ENCODE measurements around the gene EML4.
"Not testable (repeated sequence)": the region's sequence is repeated elsewhere in the genome, so short reads cannot be mapped to it uniquely, and the experiment has no call there.

EML4 gene

GRCh38 chr2:42315844-42316470, 146.8 kb downstream of the EML4 start:
- no peak for DNase-seq

DNA sequence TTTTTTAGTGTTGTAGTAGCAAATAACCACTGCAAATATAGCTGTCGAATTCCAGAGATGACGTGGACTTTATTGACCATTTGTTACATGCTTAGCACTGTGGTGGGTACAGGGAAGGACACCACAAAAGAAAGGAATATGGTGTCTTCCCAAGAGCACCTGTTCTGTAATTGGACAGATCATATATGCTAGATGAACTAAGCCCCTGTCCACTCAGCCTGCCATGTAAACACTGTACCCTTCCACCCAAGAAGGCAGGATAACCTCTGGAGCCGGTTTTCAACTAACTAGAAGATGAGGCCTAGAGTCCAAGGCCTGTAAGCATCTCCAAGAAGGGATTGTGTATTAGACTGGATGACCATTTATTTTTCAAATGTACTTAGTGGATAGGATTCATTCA, 147.8 kb downstream of the EML4 start:
- DNase-seq = no peak

- no peak for DNase-seq
These were observed 148.3 kb downstream of the EML4 start for GRCh38 chr2:42317486-42317885.

DNA sequence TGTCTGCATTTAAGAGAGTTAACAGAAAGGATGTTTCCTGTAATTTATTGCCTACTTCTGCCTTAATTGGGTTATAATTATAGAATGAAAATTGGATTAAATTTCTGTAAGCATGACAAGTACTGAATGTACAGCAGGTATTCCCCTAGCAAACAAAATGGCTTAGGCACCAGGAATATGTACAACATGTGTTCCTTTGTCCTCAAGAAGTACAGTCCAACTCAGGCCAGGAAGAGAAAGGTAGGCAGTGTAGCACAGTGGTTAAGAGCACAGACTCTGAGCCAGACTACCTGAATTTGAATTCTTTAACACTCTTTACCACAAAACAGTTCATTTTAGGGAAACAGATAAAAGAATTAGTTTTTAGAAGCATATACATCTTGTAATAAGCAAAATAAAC, 148.8 kb downstream of the EML4 start:
- no peak for DNase-seq

GRCh38 chr2:42319265-42319664, 150.1 kb downstream of the EML4 start:
- no peak for DNase-seq

DNA sequence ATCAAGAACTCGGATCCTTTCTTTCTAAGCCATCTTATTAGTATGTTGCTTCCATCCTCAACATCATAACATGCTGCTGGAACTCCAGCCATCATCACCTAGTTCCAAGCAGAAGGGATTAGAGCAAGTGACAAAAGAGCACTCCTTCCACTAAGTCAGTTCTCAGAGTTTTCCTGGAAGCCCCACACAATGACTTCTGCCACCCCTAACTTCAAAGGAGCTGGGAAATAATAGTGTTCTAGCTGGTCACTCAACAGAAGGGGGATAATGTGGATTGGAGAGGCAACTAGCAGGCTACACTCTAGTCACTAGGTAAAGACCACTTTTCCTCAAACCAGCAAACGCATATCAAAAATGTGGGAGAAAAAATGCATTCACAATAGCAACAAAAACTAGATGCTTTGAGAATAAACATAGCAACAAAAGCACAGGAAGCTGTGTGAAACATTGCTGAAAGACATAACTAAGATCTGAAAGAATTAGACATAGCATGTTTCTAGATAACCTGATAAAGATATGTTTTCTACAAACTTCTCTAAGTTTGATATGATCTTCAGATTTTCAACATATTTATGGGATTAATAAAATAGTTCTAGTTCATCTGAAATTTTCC, 152.4 kb downstream of the EML4 start:
- no peak for DNase-seq

DNA sequence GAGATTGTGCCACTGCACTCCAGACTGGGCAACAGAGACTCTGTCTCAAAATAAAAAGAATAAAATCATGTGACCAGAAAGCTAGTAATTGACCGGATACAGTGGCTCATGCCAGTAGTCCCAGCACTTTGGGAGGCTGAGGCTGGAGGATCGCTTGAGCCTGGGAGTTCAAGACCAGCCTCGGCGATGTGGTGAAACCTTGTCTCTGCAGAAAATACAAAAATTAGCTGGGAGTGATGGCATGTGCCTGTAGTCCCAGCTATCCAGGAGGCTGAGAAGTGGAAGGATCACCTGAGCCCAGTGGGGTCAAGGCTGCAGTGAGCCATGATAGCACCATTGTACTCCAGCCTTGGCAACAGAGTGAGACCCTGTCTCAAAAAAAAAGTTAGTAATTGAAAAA, 155.1 kb downstream of the EML4 start:
- no peak for DNase-seq

DNA sequence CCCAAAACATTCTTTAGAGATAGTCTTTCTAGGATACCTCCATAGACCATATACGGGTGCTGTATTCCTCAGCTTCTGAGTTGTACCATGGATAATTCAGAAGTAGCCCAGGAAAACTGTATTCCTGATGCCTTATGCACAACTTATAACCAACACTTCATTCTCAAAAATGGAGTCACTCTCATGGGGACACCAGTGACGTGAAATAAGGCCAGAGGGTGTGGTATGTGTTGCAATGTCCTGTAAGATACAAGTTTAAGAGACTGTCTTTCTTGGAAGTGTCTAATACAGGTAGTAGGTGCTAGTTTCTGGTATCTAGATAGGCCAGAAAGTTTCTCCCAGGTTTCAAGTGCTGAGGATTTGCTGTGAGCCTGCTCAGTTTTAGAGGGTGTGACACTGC, 155.8 kb downstream of the EML4 start:
- no peak for DNase-seq

DNA sequence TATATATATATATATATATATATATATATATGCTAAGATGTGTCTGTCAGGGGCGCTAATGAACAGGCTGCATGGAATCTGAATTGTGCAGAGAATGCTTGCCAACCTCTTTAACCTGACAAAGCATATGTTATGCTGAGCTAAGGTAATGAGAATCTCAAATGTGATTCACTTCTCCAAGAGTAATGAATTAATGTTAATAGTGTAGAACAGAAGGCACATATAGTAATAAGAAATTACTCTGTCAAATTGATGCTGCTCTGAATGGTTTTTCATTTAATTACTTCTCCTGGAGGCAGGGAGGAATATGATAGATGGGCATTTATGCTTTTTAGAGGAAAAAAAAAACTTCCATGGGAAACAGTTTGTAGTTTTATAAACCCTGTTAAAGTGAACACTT, 156.5 kb downstream of the EML4 start:
- DNase-seq = no peak

DNA sequence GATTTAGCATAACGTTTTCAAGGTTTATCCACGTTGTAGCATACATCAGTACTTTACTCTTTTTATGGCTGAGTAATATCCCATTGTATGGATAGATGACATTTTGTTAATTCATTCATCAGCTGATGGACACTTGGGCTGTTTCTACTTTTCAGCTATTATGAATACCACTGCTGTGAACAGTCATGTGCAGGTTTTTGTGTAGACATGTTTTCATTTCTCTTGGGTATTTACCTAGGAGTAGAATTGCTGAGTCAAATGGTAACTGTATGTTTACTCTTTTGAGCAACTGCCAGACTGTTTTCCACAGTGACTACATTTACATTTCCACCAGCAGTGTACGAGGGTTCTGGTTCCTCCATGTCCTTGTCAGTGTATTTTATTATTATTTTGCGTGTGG, 158.0 kb downstream of the EML4 start:
- no peak for DNase-seq

DNA sequence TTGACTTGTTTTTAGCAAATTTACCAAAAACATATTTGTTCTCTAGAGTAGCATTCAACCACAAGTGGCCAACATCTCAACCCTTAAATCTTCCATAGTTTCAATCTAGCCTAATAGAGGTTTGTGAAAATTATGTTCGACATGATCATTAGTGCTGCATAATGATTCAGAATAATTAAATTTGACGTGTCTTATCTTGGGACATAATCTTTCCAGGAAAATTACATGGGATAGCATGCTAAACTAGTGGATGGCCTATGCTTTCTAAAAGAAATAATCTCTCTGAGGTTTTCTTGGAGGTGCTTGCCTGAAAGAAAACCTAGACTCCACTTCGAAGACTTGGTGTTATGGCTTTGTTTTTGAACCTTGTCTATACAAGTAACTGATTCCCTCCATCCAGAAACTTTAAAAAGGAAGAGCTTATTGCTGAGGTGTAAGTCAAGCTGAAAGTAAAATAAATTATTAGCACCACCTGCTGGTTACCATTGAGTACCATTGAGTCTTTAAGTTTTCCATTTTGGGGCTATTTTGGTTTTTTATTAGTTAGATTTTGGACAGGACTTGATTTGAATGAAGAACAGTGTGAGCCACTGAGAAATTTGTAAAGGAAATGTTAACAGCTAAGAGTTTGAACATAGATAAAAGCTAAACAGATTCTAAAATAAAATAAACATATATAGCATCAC, 159.1 kb downstream of the EML4 start:
- DNase-seq = peak; percentile 31

DNA sequence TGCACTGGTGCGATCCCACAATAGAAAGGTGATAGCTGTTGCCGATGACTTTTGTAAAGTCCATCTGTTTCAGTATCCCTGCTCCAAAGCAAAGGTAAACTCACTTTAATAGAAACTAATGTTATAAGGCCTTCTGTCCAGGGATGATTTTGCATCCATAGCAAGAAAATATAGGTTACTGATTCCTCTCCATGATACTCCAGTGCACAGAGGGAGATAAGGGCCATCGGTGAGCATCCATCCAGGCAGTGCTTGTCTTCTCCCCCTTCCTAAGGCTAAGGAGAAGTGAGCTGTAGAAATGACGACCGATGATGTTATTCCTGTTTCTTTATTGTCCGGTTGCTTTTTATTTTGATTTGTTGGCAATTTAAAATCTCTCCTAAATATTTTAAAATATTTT, 159.8 kb downstream of the EML4 start:
- no peak for DNase-seq

GRCh38 chr2:42329736-42330135, 160.6 kb downstream of the EML4 start:
- no peak for DNase-seq

GRCh38 chr2:42331569-42332284, 162.6 kb downstream of the EML4 start:
- peak; percentile 45 for DNase-seq

DNA sequence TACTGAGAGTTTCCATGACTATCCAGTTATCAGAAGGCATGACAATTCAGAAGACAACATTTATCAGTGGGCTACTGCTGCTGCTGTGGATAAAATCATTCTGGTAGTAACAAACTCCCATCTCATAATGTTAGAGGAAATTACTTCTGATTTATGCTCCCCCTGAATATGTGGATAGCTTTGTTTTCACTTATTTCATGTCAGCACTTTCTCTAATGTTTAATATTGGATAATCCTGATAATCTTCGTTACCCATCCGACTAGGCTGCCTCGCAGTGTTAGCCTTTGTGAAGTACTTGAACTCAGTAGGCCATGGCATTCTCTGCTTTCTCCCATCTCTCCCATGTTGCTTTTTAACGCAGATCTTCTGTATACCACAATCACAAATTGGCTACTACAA, 163.4 kb downstream of the EML4 start:
- no peak for DNase-seq

DNA sequence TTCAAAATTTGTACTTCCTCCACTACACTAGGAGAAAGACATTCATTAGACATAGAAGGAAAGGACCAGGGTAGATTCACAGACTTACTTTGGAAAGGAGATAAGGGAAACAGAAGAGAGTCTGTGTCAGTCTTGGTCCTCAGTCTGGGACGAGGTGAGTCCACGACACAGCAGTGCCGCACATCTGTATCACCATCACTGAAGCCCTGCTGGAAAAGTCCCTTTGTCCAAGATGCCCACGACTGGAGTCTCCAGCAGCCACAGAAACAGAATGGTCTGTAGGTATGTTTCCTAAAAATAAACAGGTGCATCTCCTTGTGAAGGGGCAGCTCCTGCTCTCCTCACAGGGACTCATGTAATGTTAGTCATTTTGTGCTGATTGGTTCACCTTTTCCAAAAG, 164.4 kb downstream of the EML4 start:
- no peak for DNase-seq

DNA sequence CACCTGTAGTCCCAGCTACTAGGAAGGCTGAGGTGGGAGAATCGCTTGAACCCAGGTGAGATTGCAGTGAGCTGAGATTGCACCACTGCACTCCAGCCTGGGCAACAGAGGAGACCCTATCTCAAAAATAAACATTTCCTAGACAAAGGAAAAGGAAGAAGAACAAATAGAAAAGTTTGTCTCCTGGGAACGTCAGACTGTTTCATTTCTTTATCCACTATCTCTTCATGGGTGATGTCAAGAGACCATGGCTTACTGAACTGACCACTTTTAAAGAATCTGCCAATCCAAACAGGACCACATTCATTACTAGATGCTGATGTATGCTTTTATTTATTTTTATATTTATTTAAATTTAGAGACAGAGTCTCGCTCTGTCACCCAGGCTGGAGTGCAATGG, 165.1 kb downstream of the EML4 start:
- DNase-seq = no peak

DNA sequence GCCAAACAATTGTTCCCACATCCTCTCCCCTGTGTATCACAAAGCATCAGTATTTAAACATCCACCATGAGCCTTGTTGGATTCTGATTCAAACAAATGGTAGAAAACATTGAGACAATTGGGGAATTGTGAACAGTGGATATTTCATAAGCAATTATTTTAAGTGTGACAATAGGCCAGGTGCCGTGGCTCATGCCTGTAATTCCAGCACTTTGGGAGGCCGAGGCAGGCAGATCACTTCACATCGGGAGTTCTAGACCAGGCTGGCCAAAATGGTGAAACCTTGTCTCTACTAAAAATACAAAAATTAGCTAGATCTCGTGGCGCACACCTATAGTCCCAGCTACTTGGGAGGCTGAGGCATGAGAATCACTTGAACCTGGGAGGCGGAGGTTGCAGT, 165.7 kb downstream of the EML4 start:
- not testable (repeated sequence) for DNase-seq

GRCh38 chr2:42335514-42336104, 166.5 kb downstream of the EML4 start:
- DNase-seq = no peak

- no peak for DNase-seq
These were observed 167.3 kb downstream of the EML4 start for GRCh38 chr2:42336361-42336965.

DNA sequence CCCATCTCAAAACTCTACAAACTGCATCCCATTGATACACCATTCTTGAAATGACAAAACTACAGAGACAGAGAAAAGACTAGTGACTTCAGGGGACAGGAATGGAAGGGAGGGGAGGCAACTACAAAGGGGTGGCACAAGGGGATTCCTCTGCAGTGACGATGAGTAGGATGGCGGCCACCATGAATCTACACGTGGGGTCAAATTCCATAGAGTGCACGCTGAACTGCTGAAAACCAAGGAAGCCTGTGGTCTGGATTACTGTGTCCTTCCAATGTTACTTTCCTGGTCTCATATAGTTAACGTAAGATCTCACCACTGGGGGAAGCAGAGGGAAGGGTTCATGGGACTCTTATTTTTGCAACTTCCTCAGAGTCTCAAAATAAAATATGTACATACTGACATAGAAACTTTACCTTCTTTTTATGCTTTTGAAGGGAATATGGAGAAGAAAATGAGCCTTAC, 168.2 kb downstream of the EML4 start:
- no peak for DNase-seq

DNA sequence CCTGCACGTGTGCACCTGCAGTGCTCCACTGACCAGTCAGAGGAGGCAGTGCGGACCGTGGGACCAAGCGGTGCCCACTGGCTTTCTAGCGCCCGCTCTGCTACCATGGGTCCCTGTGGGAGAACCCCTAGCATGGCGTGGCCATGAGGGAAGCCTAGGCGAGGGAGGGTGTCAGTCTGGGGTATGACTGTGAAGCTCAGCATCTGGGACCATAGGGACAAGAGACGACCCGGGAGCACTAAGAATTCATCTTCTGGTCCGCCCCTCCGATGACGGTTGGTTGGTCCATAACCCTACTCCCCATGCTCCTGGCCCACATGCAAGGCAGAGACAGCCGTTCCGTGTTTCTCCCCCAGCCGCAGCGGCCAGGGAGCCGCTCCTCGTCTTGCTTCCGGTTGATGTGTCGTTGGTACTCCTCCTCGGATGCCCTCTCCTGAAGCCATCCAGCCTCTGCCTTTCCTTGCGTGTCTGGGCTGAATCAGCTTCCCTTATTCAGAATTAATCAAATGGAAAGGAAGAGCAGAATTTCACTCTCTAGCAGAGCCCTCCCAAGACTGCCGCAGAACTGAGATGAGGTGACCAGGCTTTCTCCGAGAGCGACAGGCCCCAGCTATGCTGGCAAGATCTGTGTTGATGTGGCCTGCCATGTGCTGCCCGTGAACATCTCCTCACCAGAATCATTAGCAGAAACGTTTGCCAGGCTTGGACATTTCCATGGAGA, 168.9 kb downstream of the EML4 start:
- DNase-seq = no peak

Data from fibroblast of upper back skin (primary cell).